Hematopoietic multipotent progenitor cell treated with erythropoietin and hydrocortisone succinate and interleukin-3 and kit ligand, for 15 days (in vitro differentiated cells): Measurements from ENCODE around the gene DMAC2L.
"Not testable (repeated sequence)": the region's sequence is repeated elsewhere in the genome, so short reads cannot be mapped to it uniquely, and the experiment has no call there.

ENCODE experiments used
- DNase-seq: peaks from one replicate; pipeline ENCODE4 v3.0.0-alpha.2; 2015; ENCODE audit warnings: low spot score

Gene DMAC2L

GRCh38 chr14:50311972-50312733 lies at the start of gene DMAC2L, which contains the start of gene L2HGDH:
DMAC2L (plus strand) TSS chr14:50312324; CDS start chr14:50321488, 9,164 bp downstream.
L2HGDH (minus strand) TSS chr14:50312229; CDS start chr14:50312150, 79 bp downstream.
- peak; percentile 94 for DNase-seq

GRCh38 chr14:50262865-50263264 lies 49.3 kb upstream of the DMAC2L start:
- no peak for DNase-seq

GRCh38 chr14:50263321-50263720 lies 48.8 kb upstream of the DMAC2L start:
- no peak for DNase-seq

- DNase-seq, result no peak
Measured at GRCh38 chr14:50265029-50265428, 47.1 kb upstream of the DMAC2L start.

GRCh38 chr14:50270932-50271331 lies 41.2 kb upstream of the DMAC2L start:
- DNase-seq, result no peak

- no peak for DNase-seq
Measured at GRCh38 chr14:50272498-50272897, 39.6 kb upstream of the DMAC2L start.

- DNase-seq, result no peak
Measured at GRCh38 chr14:50285861-50286260, 26.3 kb upstream of the DMAC2L start.

GRCh38 chr14:50288146-50288545 lies 24.0 kb upstream of the DMAC2L start:
- no peak for DNase-seq

GRCh38 chr14:50290306-50290705 lies 21.8 kb upstream of the DMAC2L start:
- no peak for DNase-seq

GRCh38 chr14:50299585-50299984 lies 12.5 kb upstream of the DMAC2L start:
- DNase-seq, result no peak

- no peak for DNase-seq
Measured at GRCh38 chr14:50301914-50302313, 10.2 kb upstream of the DMAC2L start.

GRCh38 chr14:50303744-50304471 lies 8.2 kb upstream of the DMAC2L start:
- DNase-seq, result peak; percentile 79

- DNase-seq, result no peak
Measured at GRCh38 chr14:50308363-50308915, 3.7 kb upstream of the DMAC2L start.

- DNase-seq, result no peak
Measured at GRCh38 chr14:50310445-50310844, 1.7 kb upstream of the DMAC2L start.

- no peak for DNase-seq
Measured at GRCh38 chr14:50311337-50311971, 670 bp upstream of the DMAC2L start.

- no peak for DNase-seq
Measured at GRCh38 chr14:50312734-50313054, 570 bp downstream of the DMAC2L start.

GRCh38 chr14:50314098-50314497 lies 2.0 kb downstream of the DMAC2L start:
- not testable (repeated sequence) for DNase-seq

GRCh38 chr14:50318031-50318626 lies 6.0 kb downstream of the DMAC2L start:
- peak; percentile 77 for DNase-seq

- DNase-seq, result no peak
Measured at GRCh38 chr14:50319293-50319692, 7.2 kb downstream of the DMAC2L start.

GRCh38 chr14:50319721-50320120 lies 7.6 kb downstream of the DMAC2L start:
- DNase-seq, result no peak

- peak; percentile 44 for DNase-seq
Measured at GRCh38 chr14:50320283-50320682, 8.2 kb downstream of the DMAC2L start.

- peak; percentile 90 for DNase-seq
Measured at GRCh38 chr14:50321009-50321660, 9.0 kb downstream of the DMAC2L start.
